Activated CD8-positive, alpha-beta memory T cell treated with anti-CD3 and anti-CD28 coated beads for 1 hour (primary cell): ENCODE measurements around the gene LYPD6B.

Source experiments
- DNase-seq, 2 donors: peaks; one replicate each; pipeline ENCODE4 v3.0.0-alpha.2; 2020; ENCODE audit warnings: low read depth in 1 of 2; ENCODE audit errors: extremely low read depth in 1 of 2

The LYPD6B gene

GRCh38 chr2:149104221-149104620 is 65.7 kb downstream of the LYPD6B start:
- DNase-seq: no peak

GRCh38 chr2:149112068-149112467 is 73.6 kb downstream of the LYPD6B start:
- no peak for DNase-seq

GRCh38 chr2:149112713-149113112 is 74.2 kb downstream of the LYPD6B start:
- no peak for DNase-seq

GRCh38 chr2:149115781-149116180 is 77.3 kb downstream of the LYPD6B start:
- no peak for DNase-seq

- DNase-seq: no peak
Measured at GRCh38 chr2:149119368-149119767, 80.9 kb downstream of the LYPD6B start.

GRCh38 chr2:149122516-149122915 is 84.0 kb downstream of the LYPD6B start:
- no peak for DNase-seq

- no peak for DNase-seq
Measured at GRCh38 chr2:149125031-149125725, 86.7 kb downstream of the LYPD6B start.

GRCh38 chr2:149129433-149129832 is 90.9 kb downstream of the LYPD6B start:
- DNase-seq: no peak

GRCh38 chr2:149132339-149132738 is 93.8 kb downstream of the LYPD6B start:
- DNase-seq: no peak

GRCh38 chr2:149132901-149133300 is 94.4 kb downstream of the LYPD6B start:
- DNase-seq: no peak

- no peak for DNase-seq
Measured at GRCh38 chr2:149134335-149134923, 95.9 kb downstream of the LYPD6B start.

GRCh38 chr2:149136111-149136510 is 97.6 kb downstream of the LYPD6B start:
- no peak for DNase-seq

- DNase-seq: no peak
Measured at GRCh38 chr2:149141046-149141445, 102.5 kb downstream of the LYPD6B start.

GRCh38 chr2:149143734-149144133 is 105.2 kb downstream of the LYPD6B start:
- DNase-seq: no peak

GRCh38 chr2:149145314-149146295 is 107.1 kb downstream of the LYPD6B start:
- DNase-seq: no peak

- no peak for DNase-seq
Measured at GRCh38 chr2:149146876-149147275, 108.4 kb downstream of the LYPD6B start.

- DNase-seq: no peak
Measured at GRCh38 chr2:149148194-149149006, 109.9 kb downstream of the LYPD6B start.

- DNase-seq: no peak
Measured at GRCh38 chr2:149149007-149149297, 110.5 kb downstream of the LYPD6B start.

- no peak for DNase-seq
Measured at GRCh38 chr2:149152469-149152953, 114.0 kb downstream of the LYPD6B start.

GRCh38 chr2:149155196-149155969 is 116.9 kb downstream of the LYPD6B start:
- DNase-seq: no peak
